ENCODE results near the gene MRPL41.
"Not testable (repeated sequence)": the region's sequence is repeated elsewhere in the genome, so short reads cannot be mapped to it uniquely, and the experiment has no call there.

The MRPL41 gene

DNA sequence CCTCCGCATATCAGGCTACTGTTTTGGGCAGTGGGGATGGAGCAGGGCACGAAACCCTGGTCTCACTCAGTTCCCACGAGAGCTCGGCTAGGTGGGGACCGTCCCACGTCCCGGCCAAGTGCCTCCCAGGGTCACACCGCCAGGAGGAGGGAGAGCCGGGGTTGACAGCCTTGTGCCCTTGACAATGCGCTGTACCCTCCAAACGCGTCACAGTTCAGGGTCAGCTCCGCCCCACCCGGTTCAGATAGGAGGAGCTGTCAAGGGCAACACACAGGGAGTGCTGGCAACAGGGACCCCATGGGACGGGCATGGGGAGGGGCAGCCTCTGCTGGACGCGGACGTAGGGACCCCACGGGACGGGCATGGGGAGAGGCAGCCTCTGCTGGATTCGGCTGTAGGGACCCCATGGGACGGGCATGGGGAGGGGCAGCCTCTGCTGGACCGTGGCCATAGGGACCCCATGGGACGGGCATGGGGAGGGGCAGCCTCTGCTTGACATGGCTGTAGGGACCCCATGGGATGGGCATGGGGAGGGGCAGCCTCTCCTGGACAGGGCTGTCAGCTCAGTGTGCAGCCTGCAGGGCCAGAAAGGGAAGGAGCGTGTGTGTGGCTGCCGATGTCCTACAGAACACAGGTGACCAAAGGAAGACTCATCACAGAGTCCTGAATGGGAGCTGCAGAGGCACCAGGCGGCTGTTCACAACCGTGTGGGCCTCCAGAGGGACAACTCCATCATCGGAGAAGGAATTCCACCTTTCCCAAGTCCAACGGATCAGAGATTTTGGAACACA, 30.9 kb upstream of the MRPL41 start:
- DNase-seq (ENCODE audit: extremely low spot score, insufficient read length, low read depth) (no peak), FAIRE-seq (no peak)

DNA sequence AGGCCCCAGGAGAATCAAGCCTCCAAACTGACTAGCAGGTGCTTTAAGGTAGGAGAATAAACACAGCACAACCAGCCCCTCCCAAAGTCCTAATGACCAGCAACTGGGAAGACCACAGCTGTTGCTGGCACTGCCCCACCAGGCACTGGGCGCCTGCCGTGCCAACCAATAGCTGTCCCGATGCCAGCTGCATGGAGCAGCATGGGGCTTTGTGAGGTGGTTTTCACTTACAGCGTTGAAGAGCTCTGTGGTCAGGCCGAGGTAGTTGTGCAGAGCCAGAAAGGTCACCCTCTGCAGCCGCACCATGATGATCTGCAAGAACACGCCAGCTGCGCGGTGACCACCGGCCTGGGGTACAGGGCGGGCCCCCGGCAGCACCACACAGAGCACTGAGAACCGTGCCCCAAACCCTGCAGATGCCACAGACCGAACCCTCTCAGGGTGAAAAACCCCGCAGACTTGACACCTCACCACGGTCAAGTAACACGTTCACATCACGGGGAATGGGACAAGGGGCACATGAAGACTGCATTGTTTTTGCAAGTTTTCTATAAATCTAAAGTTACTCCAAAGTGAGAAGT, 30.2 kb upstream of the MRPL41 start:
- no peak for DNase-seq (ENCODE audit: extremely low spot score, insufficient read length, low read depth)
- FAIRE-seq = no peak

DNA sequence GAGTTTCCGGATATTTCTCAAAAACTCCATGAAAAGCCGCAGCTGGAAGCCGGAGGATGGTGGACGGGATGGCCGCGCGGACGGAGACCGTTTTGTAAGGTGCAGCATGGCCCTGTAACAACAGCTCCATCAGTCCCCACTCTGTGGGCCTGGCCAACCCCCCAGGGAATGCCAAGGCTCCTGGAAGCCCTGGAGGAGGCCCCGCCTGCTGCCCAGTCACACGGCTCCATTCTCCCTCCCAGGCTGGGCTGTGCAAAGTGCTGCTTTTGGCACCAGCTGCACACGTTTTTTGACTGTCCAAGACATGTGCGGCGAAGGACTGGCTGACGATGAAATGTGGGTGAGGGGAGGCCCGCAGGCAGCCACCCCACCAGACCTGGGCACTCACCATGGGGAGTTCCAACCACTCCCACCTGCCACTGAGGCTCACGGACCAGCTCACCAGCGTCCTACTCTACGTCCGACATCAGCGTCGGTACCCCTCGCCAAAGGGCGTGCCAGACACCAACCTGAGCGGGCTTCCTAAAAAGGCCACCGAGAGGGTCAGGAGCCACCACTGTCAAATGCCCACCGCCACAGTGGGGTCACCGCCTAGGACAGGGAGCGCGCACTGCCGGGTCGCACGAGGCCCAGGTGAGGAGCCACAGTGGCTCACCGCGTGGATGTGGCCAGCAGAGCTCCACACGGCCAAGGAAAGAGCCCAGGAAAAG, 28.8 kb upstream of the MRPL41 start:
- FAIRE-seq = no peak

GRCh38 chr9:137524161-137524980, 27.3 kb upstream of the MRPL41 start:
- DNase-seq (ENCODE audit: extremely low spot score, insufficient read length, low read depth) (no peak), FAIRE-seq (no peak)

More for the DNA sequence above, 28.8 kb upstream of the MRPL41 start:
- no peak for DNase-seq (ENCODE audit: extremely low spot score, insufficient read length, low read depth)

GRCh38 chr9:137524981-137525317, 26.7 kb upstream of the MRPL41 start:
- DNase-seq (ENCODE audit: extremely low spot score, insufficient read length, low read depth) = no peak

DNA sequence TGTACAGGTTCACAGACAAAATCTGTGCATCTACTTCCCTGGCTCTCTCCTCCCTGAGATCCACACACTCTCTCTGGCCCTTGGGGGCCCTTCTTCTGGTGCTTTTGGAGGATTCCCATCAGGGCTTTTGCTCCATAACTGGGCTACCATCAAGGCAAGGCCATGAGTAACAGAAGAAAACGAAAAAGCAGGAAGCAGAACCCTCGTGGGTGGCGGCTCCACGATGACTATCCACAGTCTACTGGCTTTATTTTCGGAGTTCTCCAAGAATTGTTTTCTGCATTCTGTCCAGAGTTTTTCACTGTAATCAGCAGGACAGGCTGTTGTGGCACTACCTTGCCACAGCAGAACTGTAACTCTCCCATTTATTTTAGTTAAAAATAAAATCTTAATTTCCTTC, 21.3 kb upstream of the MRPL41 start:
- FAIRE-seq (no peak), DNase-seq (ENCODE audit: extremely low spot score, insufficient read length, low read depth) (no peak)

More at GRCh38 chr9:137524981-137525317, 26.7 kb upstream of the MRPL41 start:
- no peak for FAIRE-seq

GRCh38 chr9:137531099-137531765, 20.4 kb upstream of the MRPL41 start:
- no peak for DNase-seq (ENCODE audit: extremely low spot score, insufficient read length, low read depth)
- FAIRE-seq = no peak

GRCh38 chr9:137532891-137533468, 18.7 kb upstream of the MRPL41 start:
- FAIRE-seq; DNase-seq (ENCODE audit: extremely low spot score, insufficient read length, low read depth): not testable (repeated sequence)

DNA sequence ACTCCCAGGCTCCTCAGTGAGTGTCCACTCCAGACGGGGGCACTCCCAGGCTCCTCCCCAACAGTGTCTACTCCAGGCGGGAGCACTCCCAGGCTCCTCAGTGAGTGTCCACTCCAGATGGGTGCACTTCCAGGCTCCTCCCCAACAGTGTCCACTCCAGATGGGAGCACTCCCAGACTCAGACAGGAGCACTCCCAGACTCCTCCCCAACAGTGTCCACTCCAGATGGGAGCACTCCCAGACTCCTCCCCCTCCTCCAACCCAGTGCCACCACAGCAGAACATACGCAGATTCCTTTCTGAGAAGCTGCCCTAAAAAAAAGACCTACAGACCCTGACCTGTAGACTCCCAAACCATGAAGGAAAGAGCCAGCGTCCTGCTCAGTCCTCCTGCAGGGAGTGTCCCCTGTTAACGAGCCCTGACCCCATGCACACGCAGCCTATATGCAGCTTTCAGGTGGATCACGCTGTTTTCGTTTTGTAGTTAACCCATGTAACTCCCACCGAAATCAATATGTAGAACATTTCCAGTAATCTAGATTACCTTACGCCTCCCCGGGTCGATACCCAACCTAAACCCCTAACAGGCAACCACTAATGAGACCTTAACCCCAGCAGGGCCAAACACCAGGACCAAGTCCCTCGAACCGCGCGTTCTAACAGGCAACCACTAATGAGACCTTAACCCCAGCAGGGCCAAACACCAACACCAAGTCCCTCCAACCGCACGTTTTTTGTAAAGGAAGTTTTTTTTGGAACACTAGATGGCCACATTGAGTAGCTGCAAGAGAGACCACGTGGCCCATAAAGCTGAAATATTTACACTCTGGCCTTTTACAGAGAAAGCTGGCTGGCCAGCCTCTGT, 17.2 kb upstream of the MRPL41 start:
- FAIRE-seq = peak; percentile 62
- peak; percentile 22 for DNase-seq (ENCODE audit: extremely low spot score, insufficient read length, low read depth)

GRCh38 chr9:137535120-137535428, 16.6 kb upstream of the MRPL41 start:
- DNase-seq (ENCODE audit: extremely low spot score, insufficient read length, low read depth) (no peak), FAIRE-seq (no peak)

- FAIRE-seq; DNase-seq (ENCODE audit: extremely low spot score, insufficient read length, low read depth): not testable (repeated sequence)
Observed at GRCh38 chr9:137536594-137537131, 15.0 kb upstream of the MRPL41 start.

GRCh38 chr9:137538058-137538457, 13.6 kb upstream of the MRPL41 start:
- no peak for DNase-seq (ENCODE audit: extremely low spot score, insufficient read length, low read depth)
- no peak for FAIRE-seq

- FAIRE-seq = no peak
- DNase-seq (ENCODE audit: extremely low spot score, insufficient read length, low read depth) = no peak
Observed at GRCh38 chr9:137540536-137540935, 11.1 kb upstream of the MRPL41 start.

DNA sequence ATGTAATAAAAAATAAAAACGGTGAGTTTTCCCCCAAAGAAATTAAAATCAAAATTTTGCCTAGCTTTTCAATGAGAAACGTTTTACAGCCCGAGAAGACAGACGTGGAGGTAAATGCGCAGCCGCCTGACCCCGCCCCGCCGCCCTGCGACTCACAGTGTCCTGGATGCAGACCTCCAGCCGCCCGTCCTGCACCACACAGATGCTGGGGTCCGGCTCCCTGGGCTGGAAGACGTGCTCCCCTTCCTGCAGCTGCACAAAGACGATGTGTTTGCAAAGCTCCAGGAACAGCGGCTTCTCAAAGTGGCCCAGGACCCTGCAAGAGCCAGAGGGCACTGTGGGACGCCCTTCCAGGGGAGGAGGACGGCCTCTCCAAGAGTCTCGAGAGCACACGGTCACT, 9.2 kb upstream of the MRPL41 start:
- no peak for FAIRE-seq

GRCh38 chr9:137543237-137543963, 8.3 kb upstream of the MRPL41 start:
- DNase-seq (ENCODE audit: extremely low spot score, insufficient read length, low read depth) (no peak), FAIRE-seq (no peak)

More for the DNA sequence above, 9.2 kb upstream of the MRPL41 start:
- no peak for DNase-seq (ENCODE audit: extremely low spot score, insufficient read length, low read depth)

DNA sequence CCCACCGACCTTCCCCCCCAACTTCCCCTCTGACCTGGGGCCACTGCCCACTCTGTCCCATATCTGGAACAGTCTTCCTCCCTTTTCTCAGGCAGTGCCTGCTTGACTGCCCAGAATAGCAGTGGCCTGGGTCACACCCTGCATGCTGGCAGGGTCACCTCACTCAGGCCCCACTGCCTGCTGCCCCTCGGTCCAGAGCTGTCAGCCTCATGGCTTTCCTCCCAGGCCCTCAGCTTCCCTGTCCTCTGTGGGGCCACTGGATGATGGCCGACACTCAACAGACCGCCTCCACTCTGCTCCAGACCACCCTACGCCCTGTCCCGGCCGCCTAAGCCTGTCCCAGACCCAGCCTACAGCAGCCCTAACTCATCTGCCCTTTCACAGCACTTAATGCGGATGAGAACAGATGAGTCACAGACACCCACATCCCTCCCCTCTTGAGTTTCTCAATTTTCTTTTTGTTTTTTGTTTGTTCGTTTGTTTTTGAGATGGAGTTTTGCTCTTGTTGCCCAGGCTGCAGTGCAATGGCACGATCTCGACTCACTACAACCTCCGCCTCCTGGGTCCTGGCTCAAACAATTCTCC, 7.4 kb upstream of the MRPL41 start:
- no peak for FAIRE-seq

GRCh38 chr9:137545123-137545522, 6.6 kb upstream of the MRPL41 start:
- no peak for FAIRE-seq
- no peak for DNase-seq (ENCODE audit: extremely low spot score, insufficient read length, low read depth)

More for the DNA sequence above, 7.4 kb upstream of the MRPL41 start:
- no peak for DNase-seq (ENCODE audit: extremely low spot score, insufficient read length, low read depth)

Measured in GM18507 (cell line).